ENCODE results near the gene PRSS22. TPM values are rescaled to one million over a fixed set of nuclear protein-coding genes. Genes with fewer than 3 reads are reported as not detected.

The PRSS22 gene
- total RNA-seq, 1 donor from 2014 or later = 15.3 TPM

DNA sequence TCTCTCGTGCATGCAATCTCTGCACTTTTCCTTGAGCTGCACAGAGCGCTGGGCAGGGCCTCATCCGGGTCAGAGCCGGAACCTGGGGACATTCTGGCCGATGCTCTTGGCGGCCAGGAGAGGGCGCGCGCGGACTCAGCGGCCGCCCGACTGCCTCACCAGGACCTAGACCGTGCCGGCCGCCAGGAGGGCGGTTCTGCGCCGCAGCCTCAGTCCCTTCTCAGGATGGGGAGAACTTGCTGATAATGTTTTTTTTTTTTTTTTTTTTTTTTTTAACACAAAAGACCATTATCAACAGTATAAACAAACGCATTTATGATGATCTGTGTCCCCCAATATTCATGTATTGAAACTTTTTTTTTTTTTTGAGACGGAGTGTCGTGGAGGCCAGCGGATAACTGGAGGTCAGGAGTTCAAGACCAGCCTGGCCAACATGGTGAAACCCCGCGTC lies 17.0 kb upstream of the PRSS22 start:
- intact Hi-C loops (cut with DNase I) = loop anchor here (10.0 kb wide), 1 partner anchor 50 kb away; no protein-coding TSS in a partner anchor
- peak; percentile 90 for DNase-seq

DNA sequence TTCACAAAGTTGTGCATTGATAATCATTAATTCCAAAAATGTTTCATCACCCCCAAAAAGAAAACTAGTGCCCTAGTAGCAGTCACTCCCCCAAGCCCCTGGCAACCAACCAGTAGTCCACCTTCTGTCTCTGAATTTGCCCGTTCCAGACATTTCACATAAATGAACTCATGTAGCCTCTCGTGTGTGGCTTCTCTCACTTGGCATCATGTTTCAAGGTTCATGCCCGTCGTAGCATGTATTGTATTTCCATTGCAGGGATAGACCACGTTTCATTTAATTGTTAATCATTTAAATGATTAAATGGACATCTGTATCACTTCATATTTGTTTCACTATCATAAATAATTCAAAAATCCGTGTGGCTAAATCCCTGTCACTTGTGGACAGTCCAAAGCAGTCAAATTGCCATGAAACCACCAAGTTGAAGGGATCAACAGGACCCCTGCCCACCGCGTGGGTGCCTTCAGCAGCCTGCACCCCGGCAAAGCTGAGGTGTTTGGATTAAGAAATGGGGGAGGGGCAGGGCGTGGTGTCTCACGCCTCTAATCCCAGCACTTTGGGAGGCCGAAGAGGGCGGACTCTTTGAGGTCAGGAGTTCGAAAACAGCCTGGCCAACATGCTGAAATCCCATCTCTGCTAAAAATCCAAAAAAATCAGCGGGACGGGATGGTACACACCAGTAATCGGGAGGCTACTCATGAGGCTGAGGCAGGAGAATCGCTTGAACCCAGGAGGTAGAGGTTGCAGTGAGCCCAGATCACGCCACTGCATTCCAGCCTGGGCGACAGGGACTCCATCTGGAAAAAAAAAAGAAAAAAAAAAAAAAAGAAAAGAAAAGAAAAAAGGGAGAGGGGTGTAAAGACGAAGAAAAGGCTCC lies 16.3 kb upstream of the PRSS22 start:
- intact Hi-C loops (cut with DNase I) = loop anchor here (10.0 kb wide), 1 partner anchor 51 kb away; no protein-coding TSS in a partner anchor
- ATAC-seq = peak; percentile 8 to 34
- no peaks in the 10 kb centered on the region for H3K36me3 ChIP-seq
- H3K9me3 ChIP-seq = no peaks in the 10 kb centered on the region
- no peaks in the 10 kb centered on the region for H3K4me1 ChIP-seq
- DNase-seq = peak; percentile 2
- TF ChIP-seq, protein P1, sequence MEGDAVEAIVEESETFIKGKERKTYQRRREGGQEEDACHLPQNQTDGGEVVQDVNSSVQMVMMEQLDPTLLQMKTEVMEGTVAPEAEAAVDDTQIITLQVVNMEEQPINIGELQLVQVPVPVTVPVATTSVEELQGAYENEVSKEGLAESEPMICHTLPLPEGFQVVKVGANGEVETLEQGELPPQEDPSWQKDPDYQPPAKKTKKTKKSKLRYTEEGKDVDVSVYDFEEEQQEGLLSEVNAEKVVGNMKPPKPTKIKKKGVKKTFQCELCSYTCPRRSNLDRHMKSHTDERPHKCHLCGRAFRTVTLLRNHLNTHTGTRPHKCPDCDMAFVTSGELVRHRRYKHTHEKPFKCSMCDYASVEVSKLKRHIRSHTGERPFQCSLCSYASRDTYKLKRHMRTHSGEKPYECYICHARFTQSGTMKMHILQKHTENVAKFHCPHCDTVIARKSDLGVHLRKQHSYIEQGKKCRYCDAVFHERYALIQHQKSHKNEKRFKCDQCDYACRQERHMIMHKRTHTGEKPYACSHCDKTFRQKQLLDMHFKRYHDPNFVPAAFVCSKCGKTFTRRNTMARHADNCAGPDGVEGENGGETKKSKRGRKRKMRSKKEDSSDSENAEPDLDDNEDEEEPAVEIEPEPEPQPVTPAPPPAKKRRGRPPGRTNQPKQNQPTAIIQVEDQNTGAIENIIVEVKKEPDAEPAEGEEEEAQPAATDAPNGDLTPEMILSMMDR (IDR thresholded peaks at IDR 0.05) = no peak
- H3K27me3 ChIP-seq (ENCODE audit: low read depth) = no peaks in the 10 kb centered on the region
- no peak overlapping the region for H3K27ac ChIP-seq
- no peak overlapping the region for H3K4me3 ChIP-seq

More for the DNA sequence above, 17.0 kb upstream of the PRSS22 start:
- peak; percentile 98 to 99 for ATAC-seq
- H3K4me1 ChIP-seq = no peaks in the 10 kb centered on the region
- no peak overlapping the region for H3K4me3 ChIP-seq
- H3K36me3 ChIP-seq = no peaks in the 10 kb centered on the region
- H3K9me3 ChIP-seq = no peaks in the 10 kb centered on the region
- TF ChIP-seq, protein P1 (IDR thresholded peaks at IDR 0.05) = peak; percentile 92
- no peak overlapping the region for H3K27ac ChIP-seq
- no peaks in the 10 kb centered on the region for H3K27me3 ChIP-seq (ENCODE audit: low read depth)

GRCh38 chr16:2871926-2872325 lies 14.0 kb upstream of the PRSS22 start:
- DNase-seq (peak; percentile 31), ATAC-seq (no peak)
- no peaks in the 10 kb centered on the region for H3K9me3 ChIP-seq
- H3K4me3 ChIP-seq = no peak overlapping the region
- no peaks in the 10 kb centered on the region for H3K27me3 ChIP-seq (ENCODE audit: low read depth)
- H3K27ac ChIP-seq = no peak overlapping the region
- peaks cover 8% of the 10 kb centered on the region for H3K4me1 ChIP-seq
- H3K36me3 ChIP-seq = no peaks in the 10 kb centered on the region
- intact Hi-C loops (cut with DNase I) = loop anchor here (10.0 kb wide), 1 partner anchor 53 kb away; no protein-coding TSS in a partner anchor
- TF ChIP-seq, protein P1 (IDR thresholded peaks at IDR 0.05) = no peak

DNA sequence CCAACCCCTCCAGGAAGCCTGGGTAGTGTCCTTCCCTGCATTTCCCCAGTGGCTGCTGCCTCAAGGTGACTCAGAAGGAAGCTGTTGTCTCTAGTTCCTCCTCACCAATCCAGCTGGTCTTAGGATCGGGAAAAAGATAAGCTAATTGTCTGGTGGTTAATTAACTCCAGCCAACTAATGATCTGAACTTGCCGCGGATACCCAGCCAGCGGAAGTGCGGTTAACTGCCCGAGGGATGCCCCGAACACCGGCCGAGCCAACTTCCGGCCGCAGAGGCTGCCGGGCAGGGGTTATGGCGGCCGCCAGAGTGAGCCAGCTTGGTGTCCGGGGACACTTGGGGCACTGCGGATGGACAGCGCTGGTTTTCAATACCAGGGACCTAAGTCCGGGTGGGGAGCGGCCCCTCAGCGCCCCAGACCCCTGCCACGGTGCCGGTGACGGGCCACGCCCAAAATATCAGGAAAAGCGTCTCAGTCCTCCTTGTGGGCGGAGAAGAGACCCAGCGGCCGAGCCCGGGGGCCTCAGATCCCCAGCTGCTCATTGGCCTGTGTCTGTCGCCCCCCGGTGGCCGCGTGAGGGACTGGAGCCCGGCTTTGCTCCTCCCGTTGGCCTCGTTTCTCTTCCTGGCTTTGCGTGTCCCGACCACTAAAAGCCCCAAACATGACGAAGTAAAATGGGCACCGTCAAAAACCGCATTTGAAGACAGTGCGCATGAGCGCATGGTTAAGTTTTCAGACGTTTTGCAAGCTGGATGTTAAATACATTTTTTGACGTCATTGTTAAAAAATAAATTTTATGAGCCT lies 10.2 kb upstream of the PRSS22 start:
- intact Hi-C loops (cut with DNase I) = no loop called here

GRCh38 chr16:2867661-2867986 lies 9.7 kb upstream of the PRSS22 start:
- H3K4me3 ChIP-seq = peak overlapping the region; percentile 71
- TF ChIP-seq, protein P1 (IDR thresholded peaks at IDR 0.05) = no peak
- H3K27ac ChIP-seq = peak overlapping the region; percentile 93
- H3K9me3 ChIP-seq = no peaks in the 10 kb centered on the region
- ATAC-seq (no peak), DNase-seq (no peak)
- intact Hi-C loops (cut with DNase I) = no loop called here
- H3K4me1 ChIP-seq = peaks cover 8% of the 10 kb centered on the region
- peaks cover 5% of the 10 kb centered on the region for H3K27me3 ChIP-seq (ENCODE audit: low read depth)
- H3K36me3 ChIP-seq = no peaks in the 10 kb centered on the region

More for the DNA sequence above, 10.2 kb upstream of the PRSS22 start:
- DNase-seq (peak; percentile 96), ATAC-seq (peak; percentile 99)
- no peaks in the 10 kb centered on the region for H3K36me3 ChIP-seq
- H3K4me3 ChIP-seq = peak overlapping the region; percentile 71
- no peaks in the 10 kb centered on the region for H3K9me3 ChIP-seq
- H3K27me3 ChIP-seq (ENCODE audit: low read depth) = peaks cover 5% of the 10 kb centered on the region
- TF ChIP-seq, protein P1 (IDR thresholded peaks at IDR 0.05) = peak; percentile 99
- H3K4me1 ChIP-seq = peaks cover 8% of the 10 kb centered on the region
- peak overlapping the region; percentile 93 for H3K27ac ChIP-seq

Data from lower lobe of right lung (tissue), 2 donors.